HG03097 (cell line): Measurements from ENCODE around the gene ATG12.
A peak's percentile ranks its signal among the peaks of the same experiment; 100 is the strongest.
"Not testable (repeated sequence)": the region's sequence is repeated elsewhere in the genome, so short reads cannot be mapped to it uniquely, and the experiment has no call there.

Source experiments
- ATAC-seq: cut with Tn5 transposase; IDR thresholded peaks from one replicate; pipeline ENCODE4 v1.9.1; 2021; ENCODE audit not compliant: unreplicated experiment, low FRiP score

Gene ATG12

DNA sequence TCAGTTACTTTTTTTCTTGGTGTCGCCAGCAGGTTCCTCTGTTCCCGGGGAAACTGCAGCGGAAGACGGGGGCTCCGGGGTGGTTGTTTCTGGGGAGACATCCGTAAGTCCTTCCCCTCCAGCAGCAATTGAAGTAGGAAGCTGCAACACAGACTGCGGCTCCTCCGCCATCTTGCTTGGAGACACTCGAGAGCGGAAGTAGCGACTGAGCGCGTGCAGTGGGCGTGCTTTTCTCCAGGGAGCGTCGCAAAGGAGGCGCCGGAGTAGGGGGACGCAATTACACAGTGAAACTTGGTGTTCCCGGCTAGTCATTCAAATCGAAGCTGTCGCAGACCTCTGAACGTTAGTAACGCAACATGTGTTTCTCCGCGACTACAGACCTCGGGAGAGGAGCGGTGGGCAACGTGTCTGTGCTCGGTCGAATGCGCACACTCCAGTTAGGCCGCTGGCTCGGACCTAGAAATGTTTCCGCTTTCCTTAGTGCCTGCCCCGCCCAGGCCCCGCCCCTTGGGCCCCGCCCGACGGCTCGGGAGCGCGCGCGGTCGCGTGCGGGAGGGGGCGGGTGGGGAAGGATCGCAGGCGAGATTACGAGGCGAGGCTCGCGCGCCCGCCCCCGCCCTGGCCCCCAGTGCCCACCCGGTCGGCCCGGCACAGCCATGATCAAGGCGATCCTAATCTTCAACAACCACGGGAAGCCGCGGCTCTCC lies at the start of gene ATG12, which contains the start of gene AP3S1:
Gene ATG12, minus strand, starts transcription at position 184 of the 707 bp plus-strand sequence. Its CDS starts 13 bp downstream, at position 171.
Gene AP3S1, plus strand, starts transcription at position 554 of the 707 bp plus-strand sequence. Its CDS starts 103 bp downstream, at position 657.
- ATAC-seq: peak; percentile 81

DNA sequence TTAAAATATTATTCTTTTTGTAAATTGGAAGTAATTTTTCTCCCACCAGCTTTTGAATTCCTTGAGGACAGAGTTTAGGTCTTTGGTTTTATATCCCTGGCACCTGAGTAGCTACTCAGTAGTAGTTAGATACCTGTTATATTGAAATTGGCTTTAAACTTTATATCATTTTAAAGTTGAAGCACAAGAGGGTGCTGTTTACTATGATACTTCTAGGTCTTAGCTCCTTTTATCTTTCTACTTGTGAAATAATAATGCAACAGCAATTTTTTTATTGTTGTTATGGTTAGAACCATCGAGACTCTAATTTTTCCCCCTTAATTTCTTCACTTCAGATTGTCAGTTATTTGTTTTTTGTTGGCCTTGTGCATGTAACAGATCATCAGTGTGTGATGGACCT lies 46.7 kb upstream of the ATG12 start:
- no peak for ATAC-seq

GRCh38 chr5:115885208-115885607 lies 43.8 kb upstream of the ATG12 start:
- not testable (repeated sequence) for ATAC-seq

DNA sequence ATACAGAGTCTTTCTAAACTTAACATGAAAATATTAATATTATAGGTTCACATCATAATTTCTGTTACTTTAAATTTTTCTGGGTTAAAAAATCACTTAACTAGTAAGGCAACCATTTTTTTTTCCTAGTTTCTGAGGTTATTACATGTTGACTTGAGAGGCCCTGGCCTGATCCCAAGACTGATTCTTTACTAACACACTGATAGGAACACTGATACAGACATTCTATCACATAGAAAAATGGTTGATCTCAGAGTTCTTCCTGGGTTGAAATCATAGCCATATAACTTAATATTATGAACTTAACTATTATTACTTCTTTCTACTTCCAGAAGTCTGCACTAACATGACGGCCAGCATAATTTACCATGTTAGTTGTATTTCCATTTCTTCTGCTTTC lies 43.3 kb upstream of the ATG12 start:
- ATAC-seq: no peak

GRCh38 chr5:115882434-115882833 lies 41.1 kb upstream of the ATG12 start:
- not testable (repeated sequence) for ATAC-seq

GRCh38 chr5:115877342-115877741 lies 36.0 kb upstream of the ATG12 start:
- not testable (repeated sequence) for ATAC-seq

- ATAC-seq: no peak
Measured at GRCh38 chr5:115875447-115875846, 34.1 kb upstream of the ATG12 start.

DNA sequence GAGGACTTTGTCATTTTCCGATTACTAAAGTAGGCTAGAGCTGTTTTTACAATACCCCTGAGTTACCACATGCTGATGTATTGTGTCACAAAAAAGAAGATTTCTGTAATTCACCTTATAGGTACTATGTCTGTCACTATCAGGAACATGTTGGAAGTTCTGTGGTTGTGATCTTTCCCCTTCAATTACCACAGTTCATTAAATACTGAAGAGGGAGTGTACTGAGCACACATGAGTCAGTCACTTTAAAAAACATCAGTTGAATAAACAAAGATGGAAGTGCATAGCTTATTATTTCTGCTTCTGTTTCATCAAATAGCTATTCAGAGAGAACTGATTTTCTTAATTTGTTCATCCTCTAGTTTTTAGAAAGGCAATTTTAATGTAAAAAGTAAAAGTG lies 32.0 kb upstream of the ATG12 start:
- no peak for ATAC-seq

- ATAC-seq: no peak
Measured at GRCh38 chr5:115872447-115872846, 31.1 kb upstream of the ATG12 start.

DNA sequence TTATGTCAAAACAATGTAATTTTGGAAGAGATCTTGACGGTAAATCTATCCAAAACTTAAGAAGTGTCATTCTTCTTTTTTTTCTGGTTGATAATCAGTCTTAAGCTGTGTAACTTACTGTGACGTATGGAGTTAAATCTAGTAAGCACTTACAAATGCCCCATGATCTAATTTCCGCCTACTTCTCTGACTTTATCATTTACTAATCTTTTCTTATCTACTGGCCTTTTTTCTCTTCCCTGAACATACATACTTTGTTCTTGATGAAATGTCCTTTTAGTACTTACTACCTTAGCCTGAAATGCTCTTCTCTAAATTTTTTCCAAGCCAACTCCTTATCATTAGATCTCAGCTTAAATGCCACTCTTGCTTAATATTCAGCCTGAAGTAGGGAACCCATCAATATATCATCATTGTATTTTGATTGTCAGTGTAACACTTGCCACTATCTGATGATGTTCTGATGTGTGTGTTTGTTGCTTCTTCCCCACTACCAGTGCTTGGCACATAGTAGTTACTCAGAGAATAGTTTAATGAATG lies 28.0 kb upstream of the ATG12 start:
- ATAC-seq: no peak

- no peak for ATAC-seq
Measured at GRCh38 chr5:115859378-115859777, 18.0 kb upstream of the ATG12 start.

- ATAC-seq: no peak
Measured at GRCh38 chr5:115858396-115858795, 17.0 kb upstream of the ATG12 start.

GRCh38 chr5:115857626-115858349 lies 16.4 kb upstream of the ATG12 start:
- ATAC-seq: no peak

DNA sequence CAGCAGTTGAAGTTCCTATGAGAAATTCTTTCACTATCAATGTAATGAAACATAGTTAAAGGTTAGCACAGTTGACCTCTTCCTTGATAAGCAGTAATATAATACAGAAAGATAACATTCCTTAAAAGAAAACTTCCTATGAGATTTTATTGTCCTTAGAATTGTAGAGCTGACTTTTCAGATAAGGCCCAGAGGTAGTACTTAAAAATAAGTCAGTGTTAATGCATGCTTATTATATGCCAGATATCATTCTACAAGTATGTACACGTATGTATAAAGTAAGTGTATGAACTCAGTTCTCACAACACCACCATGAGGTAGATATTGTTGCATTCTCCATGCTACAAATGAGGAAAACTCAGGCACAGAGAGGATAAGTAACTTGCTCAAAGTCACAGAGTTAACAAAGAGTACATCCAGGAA lies 15.7 kb upstream of the ATG12 start:
- ATAC-seq: no peak

DNA sequence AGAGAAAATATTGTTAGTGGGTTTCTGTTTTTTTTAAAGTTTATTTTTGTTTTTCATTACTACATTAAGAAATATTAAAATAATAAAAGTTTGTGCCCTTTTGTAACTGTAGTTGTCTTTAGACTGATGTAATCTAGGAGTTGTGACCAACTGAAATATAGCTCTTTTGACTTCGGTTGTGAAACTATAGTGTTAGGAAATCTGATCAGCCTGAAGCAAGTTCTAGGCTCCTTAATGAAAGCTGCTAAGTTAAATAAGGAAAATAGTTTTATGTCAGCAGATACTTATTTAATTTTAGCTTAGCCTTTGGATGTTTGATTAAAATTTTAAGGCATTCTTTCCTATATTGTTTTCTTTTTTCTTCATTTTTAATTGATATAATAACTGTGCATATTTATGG lies 14.6 kb upstream of the ATG12 start:
- no peak for ATAC-seq

DNA sequence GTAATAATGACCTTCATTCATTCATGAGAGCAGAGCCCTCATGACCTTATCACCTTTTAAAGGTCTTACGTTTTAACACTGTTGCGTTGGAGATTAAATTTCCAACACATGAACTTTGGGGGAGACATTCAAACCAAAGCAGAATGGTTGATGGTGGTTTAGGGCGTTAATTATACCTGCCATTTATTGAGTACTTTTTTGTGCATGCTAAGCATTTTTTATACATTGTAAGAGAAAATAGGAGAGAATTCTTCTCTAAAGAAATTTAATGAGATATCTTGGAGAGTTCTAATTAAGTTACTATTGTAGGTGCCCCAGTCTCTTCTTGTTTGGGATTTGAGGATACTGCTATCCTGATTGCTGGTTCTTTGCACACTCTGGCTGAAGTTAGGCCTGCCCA lies 12.8 kb upstream of the ATG12 start:
- no peak for ATAC-seq

GRCh38 chr5:115850744-115851416 lies 9.5 kb upstream of the ATG12 start:
- no peak for ATAC-seq

GRCh38 chr5:115849258-115849798 lies 8.0 kb upstream of the ATG12 start:
- no peak for ATAC-seq

DNA sequence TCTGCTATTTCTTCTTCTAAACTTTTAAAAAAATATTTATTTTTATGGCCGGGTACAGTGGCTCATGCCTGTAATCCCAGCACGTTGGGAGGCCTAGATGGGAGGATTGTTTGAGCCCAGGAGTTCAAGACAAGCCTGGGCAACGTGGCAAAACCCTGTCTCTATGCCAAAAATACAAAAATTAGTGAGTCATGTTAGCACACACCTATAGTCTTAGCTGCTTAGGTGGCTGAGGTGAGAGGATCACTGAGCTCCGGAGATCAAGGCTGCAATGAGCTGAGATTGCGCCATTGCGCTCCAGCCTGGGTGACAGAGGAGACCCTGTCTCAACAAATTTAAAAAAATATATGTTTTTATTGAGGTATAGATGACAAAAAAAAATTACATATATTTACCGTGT lies 5.9 kb upstream of the ATG12 start:
- ATAC-seq: no peak

GRCh38 chr5:115844321-115844817 lies 3.0 kb upstream of the ATG12 start:
- no peak for ATAC-seq
